Endothelial cell of umbilical vein (primary cell): ENCODE measurements around the gene SDK2. TPM values are rescaled to one million over a fixed set of nuclear protein-coding genes. Genes with fewer than 3 reads are reported as not detected.

Experiments used
- BruUV-seq: library from RNA; stranded (reverse); fragments of 400-500 nt; replicated peaks from 2 replicates; lab custom pipeline; 2021; lab: Mats Ljungman, UMichigan
- CTCF ChIA-PET: fragments of 300-600, 350-600 bp; sonication (Branson Sonifier 250); formaldehyde crosslinking; loops from one replicate; lab custom pipeline; 2021; ENCODE audit warnings: antibody characterized with exemption, inconsistent platforms; lab: Charles Lee
- POLR2A ChIA-PET: fragments of 300-600, 350-600 bp; sonication (Branson Sonifier 250); formaldehyde crosslinking; loops from one replicate; lab custom pipeline; 2021; ENCODE audit warnings: antibody characterized with exemption, inconsistent platforms; lab: Charles Lee
- DNase-seq: peaks from one replicate; pipeline ENCODE4 v3.0.0-alpha.2; 2011; ENCODE audit warnings: low read depth, low spot score
- FAIRE-seq: peaks from 2 replicates; lab custom pipeline; 2011; peaks lifted over from hg19 to GRCh38; lab: Jason Lieb, UNC
- H2AFZ ChIP-seq: 2 replicates; pipeline ENCODE4 v1.6.0; 2012; ENCODE audit warnings: low read depth, low read length, control low read depth, inconsistent platforms
- H3K27ac ChIP-seq: 2 replicates; pipeline ENCODE4 v1.5.1; 2011; ENCODE audit warnings: low read depth, mild to moderate bottlenecking, control low read depth, low read length, moderate library complexity; ENCODE audit not compliant: insufficient read depth
- H3K27me3 ChIP-seq, 2 experiments: 2 replicates each; pipeline versions ENCODE4 v1.6.0 to v1.6.1; 2011; ENCODE audit warnings: low read length in 2 of 2, mixed read lengths in 1 of 2; ENCODE audit not compliant: control insufficient read depth in 2 of 2, insufficient read depth in 2 of 2
- H3K36me3 ChIP-seq, 2 experiments: 2 replicates in 1 of 2; 3 replicates in 1 of 2; pipeline ENCODE4 v1.5.1; 2011; ENCODE audit warnings: low read length in 2 of 2, mild to moderate bottlenecking in 1 of 2, moderate library complexity in 1 of 2; ENCODE audit not compliant: control insufficient read depth in 2 of 2, insufficient read depth in 2 of 2; ENCODE audit errors: extremely low read depth in 1 of 2
- H3K4me1 ChIP-seq: 3 replicates; pipeline ENCODE4 v1.5.1; 2011; ENCODE audit warnings: mild to moderate bottlenecking, low read length; ENCODE audit not compliant: control insufficient read depth, insufficient read depth; ENCODE audit errors: extremely low read depth
- H3K4me2 ChIP-seq: 2 replicates; pipeline ENCODE4 v1.6.1; 2011; ENCODE audit warnings: low read length, control low read depth, mixed read lengths; ENCODE audit not compliant: insufficient read depth
- H3K4me3 ChIP-seq, 3 experiments: fragments of 200-600 bp in 1 of 3; sonication (generic), shearing (Covaris generic) in 1 of 3; replicated peaks in 1 of 3; 2 replicates each; pipeline ENCODE4 v1.5.1; 2011 to 2016; ENCODE audit warnings: control low read depth in 3 of 3, low read length in 3 of 3, mild to moderate bottlenecking in 2 of 3, inconsistent platforms in 1 of 3, low read depth in 1 of 3, moderate library complexity in 1 of 3; ENCODE audit not compliant: insufficient read depth in 1 of 3
- H3K79me2 ChIP-seq: 2 replicates; pipeline ENCODE4 v1.6.0; 2012; ENCODE audit warnings: low read length, inconsistent platforms; ENCODE audit not compliant: control insufficient read depth, insufficient read depth
- H3K9ac ChIP-seq: replicated peaks from 2 replicates; pipeline ENCODE3; 2011; ENCODE audit warnings: low read length, control low read depth; ENCODE audit not compliant: insufficient read depth; ENCODE audit errors: extremely low read depth
- H3K9me1 ChIP-seq: replicated peaks from 3 replicates; pipeline ENCODE4 v1.6.0; 2011; ENCODE audit warnings: mild to moderate bottlenecking, low read length; ENCODE audit not compliant: control insufficient read depth, insufficient read depth; ENCODE audit errors: extremely low read depth
- H3K9me3 ChIP-seq: replicated peaks from 2 replicates; pipeline ENCODE4 v1.5.1; 2012; ENCODE audit warnings: low read length, inconsistent platforms; ENCODE audit not compliant: control insufficient read depth, insufficient read depth
- H4K20me1 ChIP-seq: replicated peaks from 2 replicates; pipeline ENCODE3; 2011; ENCODE audit warnings: mild to moderate bottlenecking, low read length; ENCODE audit not compliant: control insufficient read depth, insufficient read depth; ENCODE audit errors: extremely low read depth
- CTCF ChIP-seq, 2 donors: IDR thresholded peaks; 1 replicate in 1 of 2; 2 replicates in 1 of 2; pipeline ENCODE4 v1.5.1; 2011; ENCODE audit warnings: low read length in 2 of 2, mild to moderate bottlenecking in 2 of 2, moderate library complexity in 2 of 2, control low read depth in 1 of 2, inconsistent platforms in 1 of 2, low read depth in 1 of 2; ENCODE audit not compliant: insufficient read depth in 1 of 2; ENCODE audit errors: extremely low read depth in 1 of 2
- EZH2 ChIP-seq: IDR thresholded peaks from 2 replicates; pipeline ENCODE4 v1.6.1; 2012; ENCODE audit warnings: borderline replicate concordance, low read depth, mild to moderate bottlenecking, moderate library complexity, low read length, inconsistent platforms; ENCODE audit not compliant: severe bottlenecking
- FOS ChIP-seq: IDR thresholded peaks from 2 replicates; pipeline ENCODE4 v1.6.1; 2011; ENCODE audit warnings: mild to moderate bottlenecking, low read length, moderate library complexity, borderline replicate concordance; ENCODE audit not compliant: insufficient read depth
- GATA2 ChIP-seq: IDR thresholded peaks from 2 replicates; pipeline ENCODE4 v1.7.0; 2011; ENCODE audit warnings: low read depth, mild to moderate bottlenecking, moderate library complexity, mixed read lengths, low read length; ENCODE audit not compliant: insufficient read length, insufficient read depth
- JUN ChIP-seq: IDR thresholded peaks from 2 replicates; pipeline ENCODE4 v1.6.1; 2011; ENCODE audit warnings: borderline replicate concordance, low read depth; ENCODE audit not compliant: insufficient read length, insufficient read depth
- MAX ChIP-seq: IDR thresholded peaks from 2 replicates; pipeline ENCODE4 v1.6.1; 2011; ENCODE audit not compliant: insufficient read depth, insufficient read length
- MYC ChIP-seq: IDR thresholded peaks from one replicate; pipeline ENCODE4 v1.6.1; 2011; ENCODE audit warnings: mild to moderate bottlenecking, low read depth, low read length
- POLR2A ChIP-seq: IDR thresholded peaks from 2 replicates; pipeline ENCODE4 v1.6.1; 2012; ENCODE audit warnings: low read depth, mild to moderate bottlenecking, control low read depth, low read length
- POLR2AphosphoS5 ChIP-seq: IDR thresholded peaks from 2 replicates; pipeline ENCODE4 v1.6.1; 2012; ENCODE audit warnings: low read depth, mild to moderate bottlenecking, control low read depth, low read length, moderate library complexity; ENCODE audit not compliant: insufficient read depth
- dilution Hi-C: fragments of 300-500 bp; cut with MboI; formaldehyde crosslinking; loops from one replicate; pipeline ENCODE4 v1.15.0; 2019; ENCODE audit warnings: low sequenced_read_pairs; ENCODE audit not compliant: extremely low pct_ligation_motif_present
- intact Hi-C: fragments of 100-400 bp; cut with micrococcal nuclease; formaldehyde crosslinking; loops from one replicate; pipeline ENCODE4 v1.10.0; 2022
- polyA plus RNA-seq, 4 experiments: library from polyadenylated mRNA; depleted of rRNA in 3 of 4; stranded (reverse) in 3 of 4; unstranded in 1 of 4; fragments of >200 nt; gene quantifications; 2 replicates each; pipeline versions ENCODE4 v1.2.1 to v1.2.3, GENCODE V29; 2011 to 2012; ENCODE audit warnings: missing spikeins in 1 of 4
- total RNA-seq: library from RNA; stranded (reverse); gene quantifications from 2 replicates; pipeline ENCODE4 v1.2.3, GENCODE V29; 2021

The SDK2 gene
- total and polyA plus RNA-seq, 2 donors (not counting 3 experiments of a cell fraction or from before 2014, with no cell fraction given), result not detected

GRCh38 chr17:73569762-73570319, 74.4 kb downstream of the SDK2 start:
- no peak for FAIRE-seq
- H3K36me3 ChIP-seq, result no peaks in the 10 kb centered on the region
- POLR2A ChIA-PET, result no interaction called here
- no peaks in the 10 kb centered on the region for H3K27me3 ChIP-seq
- no peak for DNase-seq
- H4K20me1 ChIP-seq, result no peaks in the 10 kb centered on the region
- no peaks in the 10 kb centered on the region for H3K79me2 ChIP-seq
- no peak for TF ChIP-seq POLR2A
- TF ChIP-seq EZH2, result no peak
- no peak for TF ChIP-seq CTCF (IDR thresholded peaks at IDR 0.05; ENCODE audit: extremely low read depth in 1 of 2, insufficient read depth in 1 of 2, low read depth in 1 of 2, low read length in 2 of 2)
- TF ChIP-seq GATA2, result no peak
- no peak for TF ChIP-seq FOS
- TF ChIP-seq MYC, result no peak
- no peak for TF ChIP-seq POLR2AphosphoS5
- TF ChIP-seq JUN, result no peak
- no peak for TF ChIP-seq MAX
- no peaks in the 10 kb centered on the region for H3K4me1 ChIP-seq
- H2AFZ ChIP-seq, result no peak overlapping the region
- intact Hi-C loops, result loop anchor here (10.0 kb wide), 1 partner anchor 45 kb away; no protein-coding TSS in a partner anchor
- H3K9me3 ChIP-seq, result no peaks in the 10 kb centered on the region
- BruUV-seq, result no TSS peak
- no peaks in the 10 kb centered on the region for H3K9me1 ChIP-seq
- H3K4me3 ChIP-seq, result no peak overlapping the region
- no peak overlapping the region for H3K4me2 ChIP-seq
- H3K27ac ChIP-seq, result no peak overlapping the region
- CTCF ChIA-PET, result no interaction called here
- H3K9ac ChIP-seq, result no peak overlapping the region
- dilution Hi-C loops, result no loop called here
